Astrocyte (in vitro differentiated cells and primary cell): ENCODE results near the gene DLG1.

Experiments
- EZH2 ChIP-seq: IDR thresholded peaks from 2 replicates; pipeline ENCODE4 v1.6.1; 2012; ENCODE audit warnings: mild to moderate bottlenecking, low read length, inconsistent platforms; ENCODE audit not compliant: insufficient read depth
- TF ChIP-seq, protein P1 (sequence below): IDR thresholded peaks from 2 replicates; pipeline ENCODE4 v1.5.1; 2011; ENCODE audit warnings: low read depth, mild to moderate bottlenecking, inconsistent platforms, low read length, moderate library complexity; ENCODE audit not compliant: insufficient read depth

DNA sequence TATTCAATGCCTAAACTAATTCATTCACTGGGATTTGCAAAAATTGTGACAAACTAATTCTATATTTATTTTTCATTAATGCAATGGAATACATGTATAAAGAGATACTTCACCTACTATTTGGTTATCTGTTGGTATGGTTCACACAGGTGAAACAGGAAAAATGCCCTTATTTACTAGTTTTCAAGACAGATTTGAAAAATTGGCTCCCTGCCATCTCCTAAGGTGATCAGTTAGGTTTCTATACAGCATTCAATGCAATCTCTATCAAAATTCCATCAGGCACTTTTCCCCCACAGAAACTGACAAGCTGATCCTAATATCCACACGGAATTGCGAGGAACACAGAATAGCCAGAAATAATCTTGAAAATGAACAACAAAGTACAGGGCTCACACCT, 101.1 kb downstream of the DLG1 start:
- TF ChIP-seq, protein P1, sequence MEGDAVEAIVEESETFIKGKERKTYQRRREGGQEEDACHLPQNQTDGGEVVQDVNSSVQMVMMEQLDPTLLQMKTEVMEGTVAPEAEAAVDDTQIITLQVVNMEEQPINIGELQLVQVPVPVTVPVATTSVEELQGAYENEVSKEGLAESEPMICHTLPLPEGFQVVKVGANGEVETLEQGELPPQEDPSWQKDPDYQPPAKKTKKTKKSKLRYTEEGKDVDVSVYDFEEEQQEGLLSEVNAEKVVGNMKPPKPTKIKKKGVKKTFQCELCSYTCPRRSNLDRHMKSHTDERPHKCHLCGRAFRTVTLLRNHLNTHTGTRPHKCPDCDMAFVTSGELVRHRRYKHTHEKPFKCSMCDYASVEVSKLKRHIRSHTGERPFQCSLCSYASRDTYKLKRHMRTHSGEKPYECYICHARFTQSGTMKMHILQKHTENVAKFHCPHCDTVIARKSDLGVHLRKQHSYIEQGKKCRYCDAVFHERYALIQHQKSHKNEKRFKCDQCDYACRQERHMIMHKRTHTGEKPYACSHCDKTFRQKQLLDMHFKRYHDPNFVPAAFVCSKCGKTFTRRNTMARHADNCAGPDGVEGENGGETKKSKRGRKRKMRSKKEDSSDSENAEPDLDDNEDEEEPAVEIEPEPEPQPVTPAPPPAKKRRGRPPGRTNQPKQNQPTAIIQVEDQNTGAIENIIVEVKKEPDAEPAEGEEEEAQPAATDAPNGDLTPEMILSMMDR, result no peak
- no peak for TF ChIP-seq EZH2
